HepG2 (cell line): Measurements from ENCODE around the gene PSD4. TPM values are rescaled to one million over a fixed set of nuclear protein-coding genes. Genes with fewer than 3 reads are reported as not detected.
A peak's percentile ranks its signal among the peaks of the same experiment; 100 is the strongest.

ENCODE experiments used
- MZF1 ChIP-seq: sonication (generic); formaldehyde crosslinking; IDR thresholded peaks from 2 replicates; pipeline ENCODE4 v1.8.1; 2023; ENCODE audit warnings: mild to moderate bottlenecking, missing genetic modification reagents, borderline replicate concordance
- NR2F1 ChIP-seq, 2 experiments: fragments of 450-650 bp in 1 of 2; formaldehyde crosslinking in 1 of 2; IDR thresholded peaks; 2 replicates each; pipeline versions ENCODE4 v1.5.0 to v1.6.1; 2016 to 2020; ENCODE audit warnings: mild to moderate bottlenecking in 1 of 2, missing compliant biosample characterization in 1 of 2, missing genetic modification reagents in 1 of 2, moderate library complexity in 1 of 2
- TEAD3 ChIP-seq: optimal IDR thresholded peaks from 2 replicates; pipeline ENCODE3; 2016; ENCODE audit warnings: borderline replicate concordance
- TP53 ChIP-seq: sonication (generic); formaldehyde crosslinking; conservative IDR thresholded peaks from 2 replicates; pipeline ENCODE4 v1.4.0; 2020; ENCODE audit warnings: missing genetic modification reagents
- ZNF234 ChIP-seq: sonication (generic); formaldehyde crosslinking; conservative IDR thresholded peaks from 2 replicates; pipeline ENCODE4 v1.5.1; 2020; ENCODE audit warnings: mild to moderate bottlenecking, missing genetic modification reagents
- ZNF3 ChIP-seq: IDR thresholded peaks from 2 replicates; pipeline ENCODE4 v1.7.0; 2017; ENCODE audit warnings: inconsistent platforms
- ZNF326 ChIP-seq: sonication (generic); formaldehyde crosslinking; IDR thresholded peaks from 2 replicates; pipeline ENCODE4 v1.4.0; 2020; ENCODE audit warnings: missing genetic modification reagents, borderline replicate concordance
- ZNF484 ChIP-seq: sonication (generic); formaldehyde crosslinking; IDR thresholded peaks from 2 replicates; pipeline ENCODE4 v1.5.1; 2020; ENCODE audit warnings: mild to moderate bottlenecking, low read depth, missing genetic modification reagents, borderline replicate concordance
- ZNF773 ChIP-seq: sonication (generic); formaldehyde crosslinking; IDR thresholded peaks from 2 replicates; pipeline ENCODE4 v1.4.0; 2020; ENCODE audit warnings: missing genetic modification reagents, borderline replicate concordance
- polyA plus RNA-seq, 8 experiments: library from polyadenylated mRNA; depleted of rRNA in 3 of 8; stranded (reverse) in 7 of 8; unstranded in 1 of 8; fragments of >200 nt; fragmentation: Illumina TruSeq in 4 of 8; extraction: Trizol in 4 of 8; gene quantifications; 2 replicates each; pipeline versions ENCODE4 v1.2.1 to v1.2.3, GENCODE V29; 2011 to 2016; ENCODE audit warnings: low read depth in 4 of 8, missing spikeins in 1 of 8, mixed read lengths in 1 of 8; ENCODE audit not compliant: insufficient read depth in 1 of 8
- total RNA-seq, 5 experiments: library from RNA; depleted of rRNA; stranded (reverse); fragments of >200 nt; fragmentation: Illumina TruSeq; extraction: Trizol; gene quantifications; 2 replicates each; pipeline ENCODE4 v1.2.3, GENCODE V29; 2016; ENCODE audit warnings: low read depth in 1 of 5
- TF ChIP-seq, protein P1 (sequence below): IDR thresholded peaks from 2 replicates; pipeline ENCODE4 v1.6.1; 2016; ENCODE audit warnings: missing compliant biosample characterization, missing genetic modification reagents, borderline replicate concordance
- TF ChIP-seq, protein P2 (sequence below): sonication (generic); formaldehyde crosslinking; IDR thresholded peaks from 2 replicates; pipeline ENCODE4 v1.4.0; 2020; ENCODE audit warnings: missing genetic modification reagents
- TF ChIP-seq, protein P3 (sequence below): sonication (generic); formaldehyde crosslinking; IDR thresholded peaks from 2 replicates; pipeline ENCODE4 v1.5.1; 2020; ENCODE audit warnings: mild to moderate bottlenecking, moderate library complexity, missing genetic modification reagents
- TF ChIP-seq, protein P4 (sequence below), 2 experiments: fragments of 450-650 bp in 1 of 2; sonication (generic) in 1 of 2; formaldehyde crosslinking; IDR thresholded peaks; 2 replicates each; pipeline versions ENCODE4 v1.5.0 to v1.8.0; 2020 to 2022; ENCODE audit warnings: mild to moderate bottlenecking in 1 of 2, missing genetic modification reagents in 1 of 2
- TF ChIP-seq, protein P5 (sequence below): IDR thresholded peaks from 2 replicates; pipeline ENCODE4 v1.6.1; 2016; ENCODE audit warnings: control low read depth
- TF ChIP-seq, protein P6 (sequence below), 2 experiments: sonication (generic) in 1 of 2; formaldehyde crosslinking in 1 of 2; IDR thresholded peaks; 2 replicates each; pipeline versions ENCODE4 v1.5.1 to v1.6.1; 2011 to 2020; ENCODE audit warnings: borderline replicate concordance in 1 of 2, low read depth in 1 of 2, low read length in 1 of 2, mild to moderate bottlenecking in 1 of 2, missing genetic modification reagents in 1 of 2, moderate library complexity in 1 of 2
- TF ChIP-seq, protein P7 (sequence below): sonication (generic); formaldehyde crosslinking; IDR thresholded peaks from 2 replicates; pipeline ENCODE4 v1.5.1; 2020; ENCODE audit warnings: mild to moderate bottlenecking, missing genetic modification reagents, borderline replicate concordance

The PSD4 gene
- total and polyA plus RNA-seq, 2 of the 13 experiments (the other 11 are each of a cell fraction or from before 2014, with no cell fraction given), result 5.8 to 9.4 TPM

DNA sequence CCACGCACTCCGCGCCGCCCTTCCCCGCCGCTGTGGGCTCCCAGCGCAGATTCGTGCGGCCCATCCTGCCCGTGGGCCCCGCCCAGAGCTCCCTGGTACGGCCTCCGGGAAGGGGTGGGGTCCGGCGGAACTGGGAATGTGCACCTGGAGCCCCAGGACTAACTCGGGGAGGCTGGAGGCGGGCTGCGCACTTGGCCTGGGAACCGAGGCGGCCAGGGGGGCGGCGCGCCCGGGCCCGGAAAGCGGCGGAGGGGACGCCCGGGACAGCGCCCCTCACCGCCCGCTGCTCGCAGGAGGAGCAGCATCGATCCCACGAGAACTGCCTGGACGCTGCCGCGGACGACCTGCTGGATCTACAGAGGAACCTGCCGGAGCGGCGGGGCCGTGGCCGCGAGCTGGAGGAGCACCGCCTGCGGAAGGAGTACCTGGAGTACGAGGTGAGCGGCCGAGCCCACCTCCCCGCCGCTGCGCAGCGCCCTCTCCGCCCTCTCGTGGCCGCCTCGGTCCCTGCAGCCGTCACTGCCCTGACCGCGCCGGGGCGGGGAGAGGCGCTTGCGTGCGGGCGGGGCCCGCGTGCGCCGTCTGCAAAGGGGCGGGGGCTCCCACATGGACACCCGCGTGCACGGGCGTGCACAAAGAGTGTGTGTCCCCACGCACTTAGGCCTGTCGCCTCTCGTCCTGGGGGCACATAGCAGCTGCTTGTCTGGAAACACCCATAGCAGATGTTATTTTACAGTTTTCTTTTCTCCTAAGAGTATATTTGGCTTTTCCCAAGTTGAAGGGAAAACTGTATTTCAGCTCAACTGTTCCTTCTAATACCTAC is 25.2 kb downstream of the PSD4 start (continued):
- TF ChIP-seq, protein P1, sequence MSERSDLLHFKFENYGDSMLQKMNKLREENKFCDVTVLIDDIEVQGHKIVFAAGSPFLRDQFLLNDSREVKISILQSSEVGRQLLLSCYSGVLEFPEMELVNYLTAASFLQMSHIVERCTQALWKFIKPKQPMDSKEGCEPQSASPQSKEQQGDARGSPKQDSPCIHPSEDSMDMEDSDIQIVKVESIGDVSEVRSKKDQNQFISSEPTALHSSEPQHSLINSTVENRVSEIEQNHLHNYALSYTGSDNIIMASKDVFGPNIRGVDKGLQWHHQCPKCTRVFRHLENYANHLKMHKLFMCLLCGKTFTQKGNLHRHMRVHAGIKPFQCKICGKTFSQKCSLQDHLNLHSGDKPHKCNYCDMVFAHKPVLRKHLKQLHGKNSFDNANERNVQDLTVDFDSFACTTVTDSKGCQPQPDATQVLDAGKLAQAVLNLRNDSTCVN, result peak; percentile 65; the same call in 1 of the 2 replicates
- TF ChIP-seq, protein P2, sequence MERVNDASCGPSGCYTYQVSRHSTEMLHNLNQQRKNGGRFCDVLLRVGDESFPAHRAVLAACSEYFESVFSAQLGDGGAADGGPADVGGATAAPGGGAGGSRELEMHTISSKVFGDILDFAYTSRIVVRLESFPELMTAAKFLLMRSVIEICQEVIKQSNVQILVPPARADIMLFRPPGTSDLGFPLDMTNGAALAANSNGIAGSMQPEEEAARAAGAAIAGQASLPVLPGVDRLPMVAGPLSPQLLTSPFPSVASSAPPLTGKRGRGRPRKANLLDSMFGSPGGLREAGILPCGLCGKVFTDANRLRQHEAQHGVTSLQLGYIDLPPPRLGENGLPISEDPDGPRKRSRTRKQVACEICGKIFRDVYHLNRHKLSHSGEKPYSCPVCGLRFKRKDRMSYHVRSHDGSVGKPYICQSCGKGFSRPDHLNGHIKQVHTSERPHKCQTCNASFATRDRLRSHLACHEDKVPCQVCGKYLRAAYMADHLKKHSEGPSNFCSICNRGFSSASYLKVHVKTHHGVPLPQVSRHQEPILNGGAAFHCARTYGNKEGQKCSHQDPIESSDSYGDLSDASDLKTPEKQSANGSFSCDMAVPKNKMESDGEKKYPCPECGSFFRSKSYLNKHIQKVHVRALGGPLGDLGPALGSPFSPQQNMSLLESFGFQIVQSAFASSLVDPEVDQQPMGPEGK, result peak; percentile 97
- TF ChIP-seq, protein P3, sequence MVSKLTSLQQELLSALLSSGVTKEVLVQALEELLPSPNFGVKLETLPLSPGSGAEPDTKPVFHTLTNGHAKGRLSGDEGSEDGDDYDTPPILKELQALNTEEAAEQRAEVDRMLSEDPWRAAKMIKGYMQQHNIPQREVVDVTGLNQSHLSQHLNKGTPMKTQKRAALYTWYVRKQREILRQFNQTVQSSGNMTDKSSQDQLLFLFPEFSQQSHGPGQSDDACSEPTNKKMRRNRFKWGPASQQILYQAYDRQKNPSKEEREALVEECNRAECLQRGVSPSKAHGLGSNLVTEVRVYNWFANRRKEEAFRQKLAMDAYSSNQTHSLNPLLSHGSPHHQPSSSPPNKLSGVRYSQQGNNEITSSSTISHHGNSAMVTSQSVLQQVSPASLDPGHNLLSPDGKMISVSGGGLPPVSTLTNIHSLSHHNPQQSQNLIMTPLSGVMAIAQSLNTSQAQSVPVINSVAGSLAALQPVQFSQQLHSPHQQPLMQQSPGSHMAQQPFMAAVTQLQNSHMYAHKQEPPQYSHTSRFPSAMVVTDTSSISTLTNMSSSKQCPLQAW (CRISPR knock-in tag), result peak; percentile 45
- no peak for TF ChIP-seq ZNF326 (CRISPR knock-in tag)
- TF ChIP-seq, protein P4, sequence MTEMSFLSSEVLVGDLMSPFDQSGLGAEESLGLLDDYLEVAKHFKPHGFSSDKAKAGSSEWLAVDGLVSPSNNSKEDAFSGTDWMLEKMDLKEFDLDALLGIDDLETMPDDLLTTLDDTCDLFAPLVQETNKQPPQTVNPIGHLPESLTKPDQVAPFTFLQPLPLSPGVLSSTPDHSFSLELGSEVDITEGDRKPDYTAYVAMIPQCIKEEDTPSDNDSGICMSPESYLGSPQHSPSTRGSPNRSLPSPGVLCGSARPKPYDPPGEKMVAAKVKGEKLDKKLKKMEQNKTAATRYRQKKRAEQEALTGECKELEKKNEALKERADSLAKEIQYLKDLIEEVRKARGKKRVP (CRISPR knock-in tag; IDR thresholded peaks at IDR 0.05), result no peak; a peak in 1 of 4 replicates
- TF ChIP-seq TEAD3 (CRISPR knock-in tag), result peak; percentile 23
- TF ChIP-seq, protein P5, sequence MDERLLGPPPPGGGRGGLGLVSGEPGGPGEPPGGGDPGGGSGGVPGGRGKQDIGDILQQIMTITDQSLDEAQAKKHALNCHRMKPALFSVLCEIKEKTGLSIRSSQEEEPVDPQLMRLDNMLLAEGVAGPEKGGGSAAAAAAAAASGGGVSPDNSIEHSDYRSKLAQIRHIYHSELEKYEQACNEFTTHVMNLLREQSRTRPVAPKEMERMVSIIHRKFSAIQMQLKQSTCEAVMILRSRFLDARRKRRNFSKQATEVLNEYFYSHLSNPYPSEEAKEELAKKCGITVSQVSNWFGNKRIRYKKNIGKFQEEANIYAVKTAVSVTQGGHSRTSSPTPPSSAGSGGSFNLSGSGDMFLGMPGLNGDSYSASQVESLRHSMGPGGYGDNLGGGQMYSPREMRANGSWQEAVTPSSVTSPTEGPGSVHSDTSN, result no peak
- TF ChIP-seq ZNF484 (CRISPR knock-in tag), result no peak
- TF ChIP-seq ZNF234, result peak; percentile 76; the same call in 1 of the 2 replicates
- TF ChIP-seq ZNF3 (CRISPR knock-in tag), result no peak
- 0 out of 4 replicates have a peak, but pooled peaks of 1 of the 2 experiments have one; percentile 18 for TF ChIP-seq NR2F1 (CRISPR knock-in tag; IDR thresholded peaks at IDR 0.05)
- TF ChIP-seq, protein P6, sequence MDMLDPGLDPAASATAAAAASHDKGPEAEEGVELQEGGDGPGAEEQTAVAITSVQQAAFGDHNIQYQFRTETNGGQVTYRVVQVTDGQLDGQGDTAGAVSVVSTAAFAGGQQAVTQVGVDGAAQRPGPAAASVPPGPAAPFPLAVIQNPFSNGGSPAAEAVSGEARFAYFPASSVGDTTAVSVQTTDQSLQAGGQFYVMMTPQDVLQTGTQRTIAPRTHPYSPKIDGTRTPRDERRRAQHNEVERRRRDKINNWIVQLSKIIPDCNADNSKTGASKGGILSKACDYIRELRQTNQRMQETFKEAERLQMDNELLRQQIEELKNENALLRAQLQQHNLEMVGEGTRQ (IDR thresholded peaks at IDR 0.05; ENCODE audit: low read depth, low read length), result no peak
- TF ChIP-seq, protein P6 (CRISPR knock-in tag; IDR thresholded peaks at IDR 0.05; ENCODE audit: borderline replicate concordance), result no peak; the same call in 1 of the 2 replicates
- no peak for TF ChIP-seq ZNF773 (CRISPR knock-in tag)
- TF ChIP-seq MZF1 (CRISPR knock-in tag), result no peak
- TF ChIP-seq, protein P7, sequence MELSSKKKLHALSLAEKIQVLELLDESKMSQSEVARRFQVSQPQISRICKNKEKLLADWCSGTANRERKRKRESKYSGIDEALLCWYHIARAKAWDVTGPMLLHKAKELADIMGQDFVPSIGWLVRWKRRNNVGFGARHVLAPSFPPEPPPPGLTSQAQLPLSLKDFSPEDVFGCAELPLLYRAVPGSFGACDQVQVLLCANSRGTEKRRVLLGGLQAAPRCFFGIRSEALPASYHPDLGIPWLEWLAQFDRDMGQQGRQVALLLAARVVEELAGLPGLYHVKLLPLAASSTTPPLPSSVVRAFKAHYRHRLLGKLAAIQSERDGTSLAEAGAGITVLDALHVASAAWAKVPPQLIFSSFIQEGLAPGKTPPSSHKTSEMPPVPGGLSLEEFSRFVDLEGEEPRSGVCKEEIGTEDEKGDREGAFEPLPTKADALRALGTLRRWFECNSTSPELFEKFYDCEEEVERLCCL (CRISPR knock-in tag), result no peak
- no peak for TF ChIP-seq TP53 (CRISPR knock-in tag)
